Activated CD8-positive, alpha-beta memory T cell treated with anti-CD3 and anti-CD28 coated beads, Interleukin-2, amount 50 U/mL, for 1 hour (primary cell): ENCODE results near the gene CUL5.

Experiments used
- DNase-seq: peaks from one replicate; pipeline ENCODE4 v3.0.0-alpha.2; 2020; ENCODE audit errors: extremely low read depth

CUL5 gene

DNA sequence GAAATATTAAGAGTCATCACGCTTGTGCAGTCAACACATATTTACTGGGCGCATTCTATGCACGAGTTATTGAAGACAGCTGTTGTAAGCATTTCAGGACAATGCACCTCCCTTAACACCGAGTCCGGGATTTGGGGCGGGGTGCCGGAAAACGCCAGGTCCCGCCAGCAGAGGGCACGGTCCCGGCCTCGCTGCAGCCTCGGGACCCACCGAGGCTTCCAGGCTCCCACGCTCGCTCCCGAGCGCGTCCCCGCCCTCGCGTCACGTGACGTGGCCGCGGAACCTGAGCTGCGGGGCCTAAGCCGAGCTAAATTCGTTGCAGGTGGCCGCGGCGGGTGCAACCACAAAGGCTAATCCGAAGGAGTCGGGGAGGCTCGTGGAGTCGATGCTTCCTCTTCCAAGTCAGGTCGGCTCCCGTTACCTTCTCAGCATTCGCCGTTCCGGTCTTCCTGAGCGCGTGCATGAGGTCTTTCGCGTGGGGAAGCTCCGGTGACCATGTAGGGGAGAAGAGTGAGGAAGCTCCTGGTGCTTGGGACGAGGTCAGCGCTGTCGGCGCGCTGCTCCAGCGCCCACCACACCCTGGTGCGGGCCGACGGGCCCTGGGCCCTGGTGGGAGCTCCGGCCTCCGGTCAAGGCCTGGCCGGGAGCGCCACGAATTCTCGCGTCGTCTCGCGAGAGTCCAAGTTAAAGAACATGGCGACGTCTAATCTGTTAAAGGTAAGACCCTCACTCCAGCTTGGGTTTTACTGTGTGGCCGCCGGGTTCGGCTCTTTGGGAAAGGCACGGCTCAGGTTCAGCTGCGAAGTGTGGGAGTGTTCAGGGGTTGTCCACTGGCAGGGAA lies at the start of gene CUL5:
TSS of gene CUL5 (plus strand) at position 243 of the 841 bp plus-strand sequence. CDS start at position 694, 451 bp downstream.
- peak; percentile 42 for DNase-seq

DNA sequence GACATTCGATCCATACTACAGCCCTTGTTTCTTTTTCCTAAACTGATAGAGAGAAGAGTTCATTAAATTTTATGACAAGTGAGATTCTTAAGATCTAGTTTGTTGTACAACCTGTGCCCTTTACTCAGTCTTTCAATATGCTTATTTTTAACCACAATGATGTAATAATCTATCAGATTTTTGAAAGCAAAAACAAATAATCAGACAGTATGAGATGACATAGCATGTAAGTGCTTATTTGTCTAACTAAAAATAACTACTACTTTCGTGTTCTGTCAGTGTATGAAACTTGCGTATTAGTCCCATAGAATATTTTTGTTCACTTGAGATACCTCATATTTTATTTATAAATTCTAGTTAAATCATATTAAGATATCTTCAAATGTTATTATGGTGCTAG lies 47.2 kb upstream of the CUL5 start:
- DNase-seq, result no peak

DNA sequence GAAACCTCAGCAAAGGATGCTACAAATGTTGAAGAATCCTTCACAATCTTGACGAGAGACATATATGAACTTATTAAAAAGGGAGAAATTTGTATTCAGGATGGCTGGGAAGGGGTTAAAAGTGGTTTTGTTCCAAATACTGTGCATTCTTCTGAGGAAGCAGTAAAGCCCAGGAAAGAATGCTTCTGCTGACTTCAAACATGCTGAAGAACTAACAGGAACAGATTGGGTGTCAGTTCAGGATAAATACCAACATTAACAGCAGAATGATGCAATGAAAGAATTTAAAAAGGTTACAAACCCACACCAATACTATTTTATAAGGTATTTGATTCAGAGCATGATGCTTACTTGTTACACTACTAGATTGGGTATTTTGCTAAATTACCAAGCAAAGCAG lies 46.5 kb upstream of the CUL5 start:
- DNase-seq, result no peak

DNA sequence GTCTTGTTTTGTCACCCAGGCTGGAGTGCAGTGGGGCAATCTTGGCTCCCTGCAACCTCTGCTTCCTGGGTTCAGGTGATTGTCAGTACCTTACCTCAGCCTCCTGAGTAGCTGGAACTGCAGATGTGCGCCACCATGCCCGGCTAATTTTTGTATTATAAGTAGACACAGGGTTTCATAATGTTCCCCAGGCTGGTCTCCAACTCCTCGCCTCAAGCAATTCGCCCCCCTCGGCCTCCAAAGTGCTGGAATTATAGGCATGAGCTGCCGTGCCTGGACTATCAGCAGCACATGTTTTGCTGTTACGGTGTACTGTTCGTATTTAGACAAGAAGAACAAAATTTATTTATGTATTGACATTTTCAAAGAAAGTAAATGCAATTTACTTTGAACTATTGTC lies 45.6 kb upstream of the CUL5 start:
- DNase-seq, result no peak

DNA sequence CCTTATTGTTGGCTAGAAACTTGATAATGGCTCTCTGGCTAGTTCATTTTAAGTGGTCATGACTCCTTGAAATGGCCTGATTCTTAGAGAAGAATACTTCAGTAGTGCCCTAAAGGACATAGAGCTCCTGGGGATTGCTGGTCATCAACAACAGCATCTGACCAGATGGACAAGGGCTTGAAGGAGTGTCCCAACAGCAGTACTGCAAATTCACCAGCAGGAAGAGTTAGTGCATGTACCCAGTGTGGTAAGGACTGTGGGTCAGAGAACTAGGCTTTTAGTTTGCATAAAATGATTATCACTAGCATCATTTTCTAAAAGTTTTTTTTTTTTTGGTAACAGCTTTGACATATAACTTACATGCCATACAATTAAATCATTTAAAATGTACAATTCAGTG lies 39.5 kb upstream of the CUL5 start:
- no peak for DNase-seq

DNA sequence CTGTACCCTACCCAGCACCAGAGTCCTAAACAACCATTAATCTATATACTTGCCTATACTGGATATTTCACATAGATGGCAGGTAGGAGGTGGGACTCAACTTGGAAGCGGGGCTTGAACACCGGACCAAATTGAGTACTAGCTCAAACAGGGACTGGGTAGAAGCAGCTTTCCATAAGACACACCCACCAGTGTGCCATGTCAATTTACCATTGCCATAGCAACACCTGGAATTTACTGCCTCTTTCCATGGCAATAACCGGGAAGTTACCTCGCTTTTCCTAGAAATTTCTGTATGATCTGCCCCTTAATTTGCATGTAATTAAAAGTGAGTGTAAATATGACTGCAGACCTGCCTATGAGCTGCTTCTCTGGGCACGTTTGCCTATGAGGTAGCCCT lies 38.6 kb upstream of the CUL5 start:
- no peak for DNase-seq

DNA sequence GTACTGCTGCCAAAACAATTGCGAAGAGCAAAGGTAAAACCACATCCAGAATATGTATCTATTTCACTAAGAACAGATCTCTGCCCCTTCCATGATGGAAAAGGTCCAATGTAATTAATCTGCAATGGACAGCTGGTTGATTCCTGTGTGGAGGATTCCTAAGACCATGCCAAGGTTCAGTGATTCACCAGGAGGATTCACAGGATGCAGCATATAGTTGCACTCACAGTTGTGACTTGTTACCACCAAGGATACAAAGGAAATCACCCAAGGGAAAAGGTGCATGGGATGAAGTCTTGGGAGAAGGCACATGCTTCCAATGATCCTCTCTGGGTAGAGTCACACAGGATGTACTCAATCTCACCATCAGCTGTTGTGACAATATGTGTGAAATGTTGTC lies 35.1 kb upstream of the CUL5 start:
- no peak for DNase-seq

DNA sequence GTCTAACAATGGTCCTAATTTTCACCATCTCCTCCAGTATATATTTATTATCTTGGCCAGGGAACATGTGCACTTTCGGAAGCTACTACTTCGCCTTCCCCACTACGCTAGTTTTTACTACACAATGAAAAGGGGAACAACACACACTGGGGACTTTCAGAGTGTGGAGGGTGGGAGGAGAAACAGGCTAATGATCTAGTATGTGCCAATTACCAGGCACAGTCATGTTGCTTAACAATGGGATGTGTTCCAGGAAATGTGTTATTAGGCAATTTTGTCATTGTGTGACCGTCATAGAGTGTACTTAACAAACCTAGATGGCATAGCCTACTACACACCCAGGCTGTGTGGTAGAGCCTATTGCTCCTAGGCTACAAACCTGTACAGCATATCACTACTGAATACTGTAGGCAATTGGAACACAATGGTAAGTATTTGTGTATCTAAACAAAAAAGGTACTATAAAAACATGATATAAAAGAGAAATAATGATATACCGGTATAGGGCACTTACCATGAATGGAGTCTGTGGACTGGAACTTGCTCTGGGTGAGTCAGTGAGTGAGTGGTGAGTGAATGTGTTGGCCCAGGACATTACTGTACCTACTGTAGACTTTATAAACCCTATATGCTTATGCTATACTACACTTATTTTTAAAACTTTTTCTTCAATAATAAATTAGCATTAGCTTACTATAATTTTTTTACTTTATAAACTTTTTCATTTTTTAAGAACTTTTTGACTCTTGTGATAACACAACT lies 20.1 kb upstream of the CUL5 start:
- no peak for DNase-seq

DNA sequence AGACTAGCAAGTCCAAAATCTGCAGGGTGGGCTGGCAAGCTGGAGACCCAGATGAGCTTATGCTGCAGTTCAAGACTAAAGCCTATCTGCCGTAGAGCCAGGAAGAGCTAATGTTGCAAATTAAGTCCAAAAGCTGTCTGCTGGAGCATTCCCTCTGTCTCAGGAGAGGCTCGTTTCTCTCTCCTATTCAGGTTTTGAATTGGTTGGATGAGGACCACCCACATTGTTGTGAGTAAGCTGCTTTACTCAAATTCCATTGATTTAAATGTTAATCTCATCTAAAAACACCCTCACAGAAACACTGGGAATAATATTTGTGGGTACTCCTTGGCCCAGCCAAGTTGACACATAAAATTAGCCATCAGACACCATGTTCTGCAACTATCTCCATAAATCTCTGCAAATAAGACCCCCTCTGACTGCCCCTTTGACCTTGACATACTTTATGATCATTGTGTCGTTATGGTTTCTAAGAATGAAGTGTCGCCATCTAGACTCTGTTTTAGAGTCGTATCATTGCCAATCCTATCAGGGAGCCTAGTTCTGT lies 16.8 kb upstream of the CUL5 start:
- no peak for DNase-seq

DNA sequence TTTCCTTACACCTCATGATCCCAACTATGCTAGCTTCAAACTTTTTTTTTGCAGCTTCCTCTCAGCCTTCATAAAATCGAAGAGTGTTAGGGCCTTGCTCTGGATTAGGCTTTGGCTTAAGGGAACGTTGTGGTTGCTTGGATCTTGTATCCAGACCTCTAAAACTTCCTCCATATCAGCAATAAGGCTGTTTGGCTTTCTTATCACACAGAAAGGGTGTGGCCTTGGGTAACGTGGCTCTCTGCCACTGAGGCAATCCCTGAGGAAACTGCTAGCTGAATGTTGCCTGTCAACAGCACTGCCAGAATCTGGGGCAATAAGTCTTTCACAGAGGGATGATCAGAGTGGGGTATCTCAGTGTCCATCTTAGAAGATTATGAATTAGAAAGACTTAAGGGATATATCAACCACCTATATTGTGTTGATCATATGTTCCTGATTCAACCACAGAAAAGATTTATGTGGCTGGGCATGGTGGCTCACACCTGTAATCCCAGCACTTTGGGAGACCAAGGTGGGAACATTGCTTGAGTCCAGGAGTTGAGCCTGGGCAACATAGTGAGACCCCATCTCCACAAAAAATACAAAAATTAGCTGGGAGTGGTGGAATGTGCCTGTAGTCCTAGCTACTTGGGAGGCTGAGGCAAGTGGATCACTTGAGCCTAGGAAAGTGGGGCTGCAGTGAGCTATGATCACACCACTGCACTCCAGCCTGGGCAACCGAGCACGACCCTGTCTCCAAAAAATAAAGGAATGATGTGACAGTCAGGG lies 12.5 kb upstream of the CUL5 start:
- no peak for DNase-seq

DNA sequence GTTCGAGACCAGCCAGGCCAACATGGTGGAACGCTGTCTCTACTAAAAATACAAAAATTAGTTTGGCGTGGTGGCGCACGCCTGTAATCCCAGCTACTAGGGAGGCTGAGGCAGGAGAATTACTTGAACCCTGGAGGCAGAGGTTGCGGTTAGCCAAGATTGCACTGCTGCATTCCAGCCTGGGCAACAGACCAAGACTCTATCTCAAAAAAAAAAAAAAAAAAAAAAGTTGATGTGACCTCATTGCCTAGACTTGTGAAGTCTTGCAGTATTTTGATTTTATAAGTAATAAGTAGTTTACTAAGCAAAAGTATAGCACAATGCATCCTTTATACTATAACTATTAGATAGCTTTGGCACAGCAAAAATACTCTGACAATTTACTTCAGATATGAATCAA lies 9.9 kb upstream of the CUL5 start:
- no peak for DNase-seq

DNA sequence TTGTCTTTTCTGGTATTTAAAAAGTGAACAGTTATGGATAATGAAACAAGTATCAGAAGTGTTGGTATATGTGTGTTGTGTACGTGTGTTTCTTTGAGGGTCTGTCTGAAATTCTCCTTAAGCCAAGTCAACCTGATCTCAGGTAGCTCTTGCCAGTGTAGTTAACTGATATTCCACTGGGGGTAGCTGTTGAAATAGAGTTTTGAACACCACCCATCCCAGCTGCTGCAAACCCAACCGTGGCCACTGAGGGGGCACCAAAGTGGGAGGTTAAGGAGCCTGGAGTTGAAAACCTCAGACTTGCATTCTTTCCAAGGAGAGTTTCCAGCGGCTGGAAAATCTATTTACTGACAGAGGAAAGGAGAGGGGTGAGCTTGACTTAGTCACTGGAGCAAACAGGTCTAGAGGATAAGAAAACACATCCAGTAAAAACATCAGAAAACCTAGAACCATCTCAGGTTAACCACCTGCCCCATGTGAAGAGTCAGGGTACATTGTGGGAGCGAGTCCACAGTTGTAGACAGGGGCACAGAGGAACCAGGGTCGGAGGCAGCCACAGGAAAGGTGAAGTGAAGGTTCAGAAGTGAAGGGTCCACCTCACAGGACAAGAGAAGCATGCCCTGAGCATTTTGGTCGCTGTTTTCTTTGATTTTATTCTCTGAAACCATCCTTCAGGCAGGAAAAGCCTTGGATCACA lies 8.8 kb upstream of the CUL5 start:
- no peak for DNase-seq

DNA sequence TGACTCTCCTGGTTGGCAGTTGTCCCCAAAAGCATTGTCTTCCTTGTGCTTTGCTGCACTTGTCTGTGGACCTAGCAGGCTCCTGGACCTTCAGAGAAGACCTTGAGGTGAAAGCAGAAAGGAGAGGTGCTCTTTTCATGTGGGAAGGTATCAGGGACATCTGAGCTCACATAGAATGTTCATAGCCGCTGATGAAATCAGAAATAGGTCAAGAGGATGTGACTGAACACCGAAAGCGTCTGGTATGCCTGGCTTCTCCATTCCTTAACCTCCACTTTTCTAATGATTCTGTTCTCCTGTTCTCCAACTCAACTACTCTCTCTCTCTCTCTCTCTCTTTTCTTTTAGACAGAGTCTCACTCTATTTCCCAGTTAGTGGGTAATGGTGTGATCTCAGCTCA lies 6.2 kb upstream of the CUL5 start:
- DNase-seq, result no peak

DNA sequence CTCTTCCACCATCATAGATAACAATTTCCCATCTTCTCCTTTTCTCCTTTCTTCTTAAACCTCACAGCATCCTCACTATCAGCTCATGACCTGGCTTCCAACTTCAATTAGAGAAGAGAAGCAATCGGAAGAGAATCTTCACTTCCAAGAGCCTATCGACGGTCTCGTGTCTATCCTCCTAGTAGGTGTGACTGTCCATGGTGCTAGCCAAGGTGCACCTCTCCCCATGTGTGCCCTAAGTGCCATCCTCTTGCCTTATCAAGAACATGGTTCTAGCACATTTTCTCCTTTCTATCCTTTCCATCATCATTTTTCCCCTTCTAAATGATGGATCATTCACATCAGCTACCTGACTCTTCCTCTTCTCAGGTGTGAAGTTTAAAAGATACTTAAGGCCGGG lies 5.1 kb upstream of the CUL5 start:
- DNase-seq, result no peak

DNA sequence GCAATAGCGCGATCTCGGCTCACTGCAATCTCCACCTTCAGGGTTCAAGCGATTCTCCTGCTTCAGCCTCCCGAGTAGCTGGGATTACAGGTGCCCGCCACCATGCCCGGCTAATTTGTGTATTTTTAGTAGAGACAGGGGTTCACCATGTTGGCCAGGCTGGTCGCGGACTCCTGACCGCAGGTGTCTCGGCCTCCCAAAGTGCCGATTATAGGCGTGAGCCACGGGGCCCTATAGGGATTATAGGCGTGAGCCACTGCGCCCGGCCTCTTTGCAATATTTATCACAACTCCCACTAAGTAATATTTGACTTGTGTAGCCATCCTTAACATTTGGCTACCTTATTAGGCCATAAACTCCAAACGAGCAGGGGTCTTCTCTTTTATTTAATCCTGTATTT lies 879 bp upstream of the CUL5 start:
- DNase-seq, result no peak

DNA sequence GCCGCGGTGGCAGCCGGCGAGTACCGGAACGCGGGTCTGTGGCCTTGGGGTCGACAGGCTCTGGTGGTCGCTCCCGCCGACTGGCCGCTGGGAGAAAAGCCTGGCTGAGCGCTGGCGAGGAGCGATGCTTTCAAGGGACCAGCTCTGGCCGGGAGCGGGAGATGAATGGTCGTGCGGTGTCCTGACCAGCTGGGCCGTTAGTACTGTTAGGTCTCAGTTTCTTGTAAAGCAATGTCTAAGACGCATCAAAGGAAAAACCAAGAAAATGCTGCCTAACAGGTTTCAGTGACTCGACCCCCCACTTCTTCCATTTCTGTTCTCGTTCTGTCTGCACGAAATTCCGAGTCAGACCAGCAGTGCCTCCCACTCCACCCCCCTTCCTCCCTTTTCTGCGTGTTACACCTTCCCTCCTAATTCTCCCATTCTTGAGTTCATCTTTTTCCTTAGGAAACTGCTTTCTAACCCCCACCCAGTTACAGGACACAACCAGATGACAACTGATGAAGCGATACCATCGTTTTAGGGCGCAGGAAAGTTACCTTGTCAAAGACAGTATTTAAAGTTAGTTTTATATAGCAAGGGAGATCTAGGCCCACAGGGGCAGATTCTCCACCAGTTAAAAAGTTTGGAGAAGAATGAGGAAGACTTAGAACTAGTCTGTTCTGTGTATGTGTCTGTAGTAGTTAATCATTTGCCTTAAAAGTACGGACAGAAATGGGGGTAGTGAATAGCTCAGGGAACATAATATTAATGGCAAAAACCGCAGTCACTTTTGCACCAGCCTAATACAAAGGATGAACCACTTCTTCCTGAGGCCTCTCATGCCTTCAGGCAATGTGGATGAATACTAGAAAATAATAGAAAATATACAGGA lies 1.0 kb downstream of the CUL5 start:
- DNase-seq, result no peak

DNA sequence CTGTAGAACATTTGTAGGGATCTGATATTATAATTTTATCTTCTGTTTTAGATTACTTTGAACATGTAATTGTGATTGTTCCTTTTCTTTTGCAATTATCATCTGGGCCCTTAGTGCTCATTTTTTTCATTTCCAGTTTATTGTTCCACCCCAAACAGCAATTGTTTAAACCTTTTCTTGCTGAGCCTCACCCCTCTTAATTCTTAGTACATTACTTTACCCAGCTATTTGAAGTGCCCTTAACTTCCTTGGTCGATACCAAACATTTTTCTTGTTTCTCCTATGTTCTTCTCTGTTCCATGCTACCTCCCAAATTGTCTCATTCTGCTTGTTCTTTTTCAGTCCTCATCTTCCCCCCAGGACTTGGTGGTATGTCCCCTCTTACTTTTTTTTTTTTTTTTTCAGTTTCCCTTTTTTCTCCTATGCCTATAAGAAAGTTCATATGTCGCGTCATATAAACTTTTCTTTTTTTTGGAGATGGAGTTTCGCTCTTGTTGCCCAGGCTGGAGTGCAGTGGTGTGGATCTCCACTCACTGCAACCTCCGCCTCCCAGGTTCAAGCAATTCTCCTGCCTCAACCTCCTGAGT lies 3.5 kb downstream of the CUL5 start:
- no peak for DNase-seq

DNA sequence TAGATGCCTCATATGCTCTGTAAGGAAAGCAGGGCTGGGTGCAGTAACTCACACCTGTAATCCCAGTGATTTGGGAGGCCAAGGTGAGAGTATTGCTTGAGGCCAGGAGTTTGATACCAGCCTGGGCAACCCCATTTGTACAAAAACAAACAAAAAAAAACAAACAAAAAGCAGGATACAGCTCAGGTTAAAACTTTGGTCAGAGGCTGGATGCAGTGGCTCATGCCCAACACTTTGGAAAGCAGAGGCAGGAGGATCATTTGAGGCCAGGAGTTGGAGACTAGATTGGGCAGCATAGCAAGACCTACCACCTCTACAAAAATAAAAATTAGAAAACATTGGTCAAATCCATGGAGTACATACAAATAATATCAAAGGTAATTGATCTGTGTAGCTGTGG lies 7.9 kb downstream of the CUL5 start:
- DNase-seq, result no peak

DNA sequence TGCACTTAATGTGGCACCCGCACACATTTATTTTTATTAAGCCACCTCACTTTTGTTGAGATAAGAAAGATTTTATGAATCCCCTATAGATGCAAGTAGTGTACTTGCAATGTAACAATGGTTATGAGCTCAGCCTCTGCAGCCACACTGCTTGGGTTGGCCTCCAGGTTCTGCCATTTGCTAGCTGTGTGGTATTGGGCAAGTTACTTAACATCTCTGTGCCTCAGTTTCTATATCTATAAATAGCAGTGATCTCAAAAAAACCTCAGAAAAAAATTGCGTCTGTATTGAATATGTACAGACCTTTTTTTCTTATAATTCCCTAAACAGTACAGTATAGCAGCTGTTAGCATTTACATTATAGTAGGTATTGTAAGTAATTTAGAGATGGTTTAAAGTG lies 10.0 kb downstream of the CUL5 start:
- no peak for DNase-seq

DNA sequence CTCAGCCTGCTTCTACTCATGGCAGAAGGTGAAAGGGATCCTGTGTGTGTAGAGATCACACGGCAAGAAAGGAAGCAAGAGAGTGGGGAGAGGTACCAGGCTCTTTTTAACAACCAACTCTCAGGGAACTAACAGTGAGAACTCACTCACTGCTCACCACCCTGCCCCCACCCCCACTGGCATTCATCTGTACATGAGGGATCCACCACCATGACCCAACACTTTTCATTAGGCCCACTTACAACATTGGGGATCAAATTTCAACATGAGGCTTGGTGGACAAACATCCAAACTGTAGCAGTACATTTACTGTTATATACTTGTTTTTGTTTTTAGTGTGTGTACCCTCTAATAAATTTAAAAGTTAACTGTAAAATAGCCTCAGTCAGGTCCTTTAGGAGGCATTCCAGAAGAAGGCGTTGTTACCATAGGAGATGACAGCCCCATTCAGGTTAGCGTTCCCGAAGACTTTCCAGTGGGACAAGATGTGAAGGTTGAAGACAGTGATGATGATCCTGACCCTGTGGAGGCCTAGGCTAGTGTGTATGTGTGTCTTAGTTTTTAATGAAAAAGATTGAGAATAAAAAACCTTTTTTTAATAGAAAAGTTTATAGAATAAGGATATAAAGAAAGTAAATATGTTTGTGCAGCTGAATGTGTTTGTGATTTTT lies 11.3 kb downstream of the CUL5 start:
- DNase-seq, result no peak
